ENCODE data around the gene HPCAL1.

The HPCAL1 gene

GRCh38 chr2:10265329-10266132 lies 37.2 kb upstream of the HPCAL1 start:
- Histone ChIP-seq H3K4me3 (ENCODE audit: low read length, poor library complexity, severe bottlenecking) (no peak overlapping the region), H4K20me1 (ENCODE audit: insufficient read depth, low read length, poor library complexity, severe bottlenecking) (no peaks in the 10 kb centered on the region), H3K4me1 (ENCODE audit: insufficient read depth, low read length, poor library complexity, severe bottlenecking) (peaks cover under 1% of the 10 kb centered on the region), H3F3A (ENCODE audit: low read depth) (no peaks in the 10 kb centered on the region), H3K27me3 (ENCODE audit: insufficient read depth, low read length, poor library complexity, severe bottlenecking) (no peaks in the 10 kb centered on the region), H3K9me3 (ENCODE audit: insufficient read depth, low read depth, low read length) (no peaks in the 10 kb centered on the region), H3K9me2 (replicated peaks; ENCODE audit: low read depth, low read length) (no peaks in the 10 kb centered on the region), H2AFZ (ENCODE audit: low read length) (no peak overlapping the region), H3K79me2 (ENCODE audit: insufficient read depth, low read length) (no peaks in the 10 kb centered on the region), H3K4me2 (ENCODE audit: low read depth, low read length, poor library complexity, severe bottlenecking) (no peak overlapping the region), H3K9ac (ENCODE audit: low read depth, low read length, poor library complexity, severe bottlenecking) (no peak overlapping the region), H3K36me3 (ENCODE audit: insufficient read depth, low read length) (no peaks in the 10 kb centered on the region)
- TF ChIP-seq CTCF (conservative IDR thresholded peaks at IDR 0.05; ENCODE audit: low read length) (no peak), EZH2phosphoT487 (IDR thresholded peaks at IDR 0.05; ENCODE audit: borderline replicate concordance) (no peak)

GRCh38 chr2:10266133-10266620 lies 36.5 kb upstream of the HPCAL1 start:
- no peak overlapping the region for H3K4me3 ChIP-seq (ENCODE audit: low read length, poor library complexity, severe bottlenecking)
- H4K20me1 ChIP-seq (ENCODE audit: insufficient read depth, low read length, poor library complexity, severe bottlenecking): no peaks in the 10 kb centered on the region
- H3K9ac ChIP-seq (ENCODE audit: low read depth, low read length, poor library complexity, severe bottlenecking): no peak overlapping the region
- H3K36me3 ChIP-seq (ENCODE audit: insufficient read depth, low read length): no peaks in the 10 kb centered on the region
- no peaks in the 10 kb centered on the region for H3K79me2 ChIP-seq (ENCODE audit: insufficient read depth, low read length)
- no peaks in the 10 kb centered on the region for H3K9me3 ChIP-seq (ENCODE audit: insufficient read depth, low read depth, low read length)
- H3K27me3 ChIP-seq (ENCODE audit: insufficient read depth, low read length, poor library complexity, severe bottlenecking): no peaks in the 10 kb centered on the region
- TF ChIP-seq EZH2phosphoT487 (IDR thresholded peaks at IDR 0.05; ENCODE audit: borderline replicate concordance): no peak
- TF ChIP-seq CTCF (conservative IDR thresholded peaks at IDR 0.05; ENCODE audit: low read length): 0 out of 2 replicates have a peak, but pooled peaks have one; percentile 18
- H3F3A ChIP-seq (ENCODE audit: low read depth): no peaks in the 10 kb centered on the region
- no peak overlapping the region for H3K4me2 ChIP-seq (ENCODE audit: low read depth, low read length, poor library complexity, severe bottlenecking)
- no peaks in the 10 kb centered on the region for H3K9me2 ChIP-seq (replicated peaks; ENCODE audit: low read depth, low read length)
- no peak overlapping the region for H2AFZ ChIP-seq (ENCODE audit: low read length)
- H3K4me1 ChIP-seq (ENCODE audit: insufficient read depth, low read length, poor library complexity, severe bottlenecking): peaks cover 5% of the 10 kb centered on the region

- Histone ChIP-seq H4K20me1 (ENCODE audit: insufficient read depth, low read length, poor library complexity, severe bottlenecking) (no peaks in the 10 kb centered on the region), H3K9me3 (ENCODE audit: insufficient read depth, low read depth, low read length) (no peaks in the 10 kb centered on the region), H3K79me2 (ENCODE audit: insufficient read depth, low read length) (no peaks in the 10 kb centered on the region), H3K27me3 (ENCODE audit: insufficient read depth, low read length, poor library complexity, severe bottlenecking) (no peaks in the 10 kb centered on the region), H3F3A (ENCODE audit: low read depth) (no peaks in the 10 kb centered on the region), H3K4me2 (ENCODE audit: low read depth, low read length, poor library complexity, severe bottlenecking) (no peak overlapping the region), H3K9ac (ENCODE audit: low read depth, low read length, poor library complexity, severe bottlenecking) (no peak overlapping the region), H3K9me2 (replicated peaks; ENCODE audit: low read depth, low read length) (no peaks in the 10 kb centered on the region), H3K4me3 (ENCODE audit: low read length, poor library complexity, severe bottlenecking) (no peak overlapping the region), H3K36me3 (ENCODE audit: insufficient read depth, low read length) (no peaks in the 10 kb centered on the region), H2AFZ (ENCODE audit: low read length) (no peak overlapping the region), H3K4me1 (ENCODE audit: insufficient read depth, low read length, poor library complexity, severe bottlenecking) (peaks cover 5% of the 10 kb centered on the region)
- TF ChIP-seq EZH2phosphoT487 (IDR thresholded peaks at IDR 0.05; ENCODE audit: borderline replicate concordance) (no peak), CTCF (conservative IDR thresholded peaks at IDR 0.05; ENCODE audit: low read length) (no peak)
These were observed 35.7 kb upstream of the HPCAL1 start for GRCh38 chr2:10267036-10267435.

Measured in Loucy (cell line).